Activated CD4-positive, alpha-beta T cell treated with anti-CD3 and anti-CD28 coated beads, Interleukin-2, amount 50 U/mL, for 1 hour (primary cell): ENCODE measurements around the gene SORL1.

ENCODE experiments used
- DNase-seq: peaks from one replicate; pipeline ENCODE4 v3.0.0-alpha.2; 2020

The SORL1 gene

DNA sequence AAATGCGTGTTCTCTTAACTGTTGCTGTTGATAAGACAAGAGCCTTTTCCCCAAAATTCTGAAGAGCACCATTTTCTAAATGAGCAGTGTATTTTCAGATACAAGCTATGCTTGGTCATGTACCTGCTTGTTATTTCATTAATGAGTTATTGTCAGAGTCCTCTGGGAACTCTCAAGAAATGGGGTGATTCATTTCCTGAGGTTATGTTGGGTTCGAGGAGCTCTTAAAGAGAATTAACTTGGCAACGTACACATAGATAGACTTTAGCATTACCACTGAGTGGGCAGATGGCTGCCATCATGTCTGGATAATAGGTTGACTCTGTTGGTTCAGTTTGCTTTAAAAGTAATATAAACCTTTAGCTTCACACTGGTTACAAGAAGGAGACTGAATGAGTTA lies 88.5 kb downstream of the SORL1 start:
- no peak for DNase-seq

DNA sequence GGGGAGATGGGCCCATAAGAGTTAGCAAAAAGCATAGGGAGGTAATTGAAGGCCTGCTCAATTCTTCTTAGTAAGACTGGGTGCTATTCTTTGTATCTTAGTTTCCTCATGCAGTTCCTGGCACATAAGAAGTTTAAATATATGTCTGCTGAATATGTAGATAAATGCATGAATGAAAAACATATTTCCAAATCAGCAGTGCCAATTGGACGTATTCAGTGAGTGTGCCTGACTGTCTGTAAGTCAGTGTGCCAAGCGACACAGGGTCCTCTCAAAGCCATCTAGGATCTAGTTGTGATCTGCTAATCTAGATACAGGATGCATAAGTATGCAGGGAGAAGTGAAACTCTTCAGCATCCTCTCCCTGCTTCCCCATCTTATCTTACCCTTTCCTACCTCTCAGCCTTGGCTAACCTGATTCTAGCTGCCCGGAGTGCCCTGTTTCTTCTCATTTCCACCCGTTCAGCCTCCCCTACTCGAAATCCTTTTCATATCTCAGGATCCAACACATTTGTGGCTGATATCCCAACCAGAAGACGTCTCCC lies 91.8 kb downstream of the SORL1 start:
- no peak for DNase-seq

DNA sequence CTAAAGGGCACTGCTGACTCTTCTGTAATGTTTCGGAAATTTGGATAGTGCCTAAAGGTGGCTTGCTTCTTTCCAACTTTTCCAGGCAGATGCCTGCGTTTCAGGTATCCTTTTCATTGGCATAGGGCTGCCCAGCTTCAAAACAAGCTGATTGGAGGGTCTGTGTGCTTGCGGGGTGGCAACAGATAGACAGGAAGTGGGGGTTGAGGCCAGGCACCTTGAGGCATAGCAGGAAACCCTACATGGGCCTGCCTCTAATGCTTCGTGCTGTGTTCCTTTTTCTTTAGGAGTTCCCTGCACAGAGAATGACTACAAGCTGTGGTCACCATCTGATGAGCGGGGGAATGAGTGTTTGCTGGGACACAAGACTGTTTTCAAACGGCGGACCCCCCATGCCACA lies 92.8 kb downstream of the SORL1 start:
- no peak for DNase-seq

DNA sequence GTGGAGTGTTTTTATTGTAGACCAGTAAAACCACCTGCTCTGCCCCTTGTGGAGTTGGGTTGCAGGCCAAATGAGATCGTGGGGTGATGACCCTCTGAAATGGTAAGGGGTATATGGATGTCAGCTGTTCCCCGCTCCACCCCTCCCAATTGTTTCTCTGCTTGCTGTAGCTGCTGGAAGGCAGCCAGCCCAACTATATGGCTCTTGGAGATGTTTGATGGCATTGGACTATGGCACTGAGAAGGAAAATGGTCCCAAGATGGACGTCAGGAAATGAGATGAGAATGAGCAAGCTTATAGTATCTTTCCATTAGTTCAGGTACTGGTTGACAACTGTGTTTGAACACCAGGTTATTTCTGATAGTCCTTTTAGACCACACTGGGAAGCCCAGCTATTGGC lies 95.5 kb downstream of the SORL1 start:
- DNase-seq = no peak

DNA sequence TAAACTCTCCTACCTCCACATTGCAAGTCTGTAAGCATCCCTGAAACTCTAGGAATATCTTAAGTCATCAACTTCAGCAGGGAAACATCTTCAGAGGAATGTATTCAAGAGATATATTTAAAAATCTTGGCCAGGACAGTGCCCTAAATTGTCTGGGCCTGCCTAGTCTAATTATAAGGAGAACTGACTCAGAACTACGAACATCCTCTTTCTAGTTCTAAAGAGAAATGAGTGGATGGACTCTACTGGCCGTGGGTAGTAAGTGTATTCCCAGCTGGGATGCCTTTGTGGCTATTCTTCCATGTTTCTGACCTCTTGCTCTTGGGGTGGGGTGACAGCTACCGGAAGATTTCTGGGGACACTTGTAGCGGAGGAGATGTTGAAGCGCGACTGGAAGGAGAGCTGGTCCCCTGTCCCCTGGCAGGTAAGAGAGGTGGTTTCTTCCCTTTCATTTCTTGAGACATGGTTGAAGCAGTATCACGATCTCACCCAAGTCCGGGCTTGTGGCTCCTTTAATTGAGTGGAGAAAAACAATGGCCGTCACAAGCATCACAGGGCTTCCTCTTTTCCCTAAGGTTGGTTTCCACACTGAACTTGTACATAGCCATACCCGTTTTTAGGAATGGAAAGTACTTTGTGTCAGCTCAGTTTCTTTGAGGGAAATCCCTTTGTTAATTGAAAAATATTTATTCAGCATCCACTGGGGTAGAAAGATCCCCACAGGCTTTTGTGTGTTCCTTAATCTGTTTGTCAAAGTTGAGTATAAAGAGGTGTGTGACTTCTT lies 98.3 kb downstream of the SORL1 start:
- DNase-seq = no peak

DNA sequence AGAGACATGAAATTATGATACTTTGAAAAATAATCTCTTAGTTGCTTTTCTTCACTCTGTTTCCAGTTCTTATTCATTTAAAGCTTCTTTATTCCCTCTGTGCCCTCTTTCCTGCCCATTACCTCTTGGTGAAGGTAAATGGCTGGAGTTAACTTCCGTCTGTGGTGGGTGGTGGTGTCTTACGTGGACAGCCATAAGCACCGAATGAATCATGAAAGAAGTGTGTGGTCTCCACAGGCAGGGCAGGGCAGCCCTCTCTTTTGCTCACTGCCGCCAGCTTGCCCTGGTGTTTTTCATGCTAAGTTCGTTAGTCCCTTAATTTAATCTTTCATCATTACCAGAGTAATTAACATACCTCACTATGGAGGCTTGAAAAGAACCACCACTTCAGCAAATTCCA lies 99.3 kb downstream of the SORL1 start:
- no peak for DNase-seq

DNA sequence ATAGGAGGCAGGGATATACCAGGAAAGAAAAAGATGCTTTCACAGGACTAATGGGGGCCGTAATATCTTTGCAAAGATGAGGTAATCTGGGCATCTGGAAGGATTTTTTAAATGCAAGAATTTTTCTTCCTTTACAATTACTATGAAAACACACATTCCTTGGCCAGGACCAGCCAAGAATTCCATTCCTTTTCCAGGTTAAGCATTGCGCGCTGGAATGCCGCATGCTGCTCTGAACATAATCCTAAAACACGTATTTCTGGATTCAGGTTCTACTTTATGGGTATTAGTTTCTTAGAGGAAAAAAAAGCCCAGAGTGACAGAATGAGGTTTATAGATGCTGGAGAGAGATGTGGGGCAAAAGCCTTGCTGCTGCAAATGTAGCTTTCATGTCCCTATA lies 100.0 kb downstream of the SORL1 start:
- DNase-seq = no peak

DNA sequence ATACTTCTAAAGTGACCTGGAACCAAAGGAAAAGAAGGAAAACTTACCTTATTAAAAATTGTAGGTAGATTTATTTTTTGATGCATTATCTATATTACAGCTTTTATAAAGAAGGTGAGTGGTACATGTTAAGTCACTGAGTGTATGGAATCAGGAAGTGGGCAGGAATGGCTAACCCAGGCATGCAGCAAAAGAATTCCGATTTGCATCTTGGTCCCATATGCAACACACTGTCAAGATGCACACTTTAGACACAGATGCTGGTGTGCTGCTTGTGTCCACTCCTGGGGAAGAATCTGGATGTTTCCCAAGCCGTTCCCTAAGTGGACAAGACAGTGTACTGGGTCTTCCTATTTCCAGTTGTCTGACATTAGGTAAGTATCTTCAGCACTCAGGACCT lies 100.5 kb downstream of the SORL1 start:
- no peak for DNase-seq

DNA sequence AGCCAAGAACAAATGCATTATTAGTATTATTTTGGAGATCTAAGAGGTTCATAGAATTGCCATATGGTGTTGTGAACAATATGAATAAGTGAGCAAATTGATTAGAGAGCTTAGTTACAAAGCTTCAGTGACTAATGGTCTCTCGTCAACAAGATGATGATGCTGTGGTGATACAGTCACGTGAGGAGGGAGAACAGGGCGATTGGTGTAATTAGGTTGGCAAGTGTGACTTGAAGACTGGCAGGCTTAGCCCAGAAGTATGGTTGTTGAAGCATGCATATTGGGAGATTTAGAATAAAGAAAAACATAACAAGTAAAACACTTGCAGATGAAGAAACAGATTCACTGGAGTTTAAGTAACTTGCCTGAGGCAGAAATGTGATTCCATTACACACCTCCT lies 101.3 kb downstream of the SORL1 start:
- DNase-seq = no peak

DNA sequence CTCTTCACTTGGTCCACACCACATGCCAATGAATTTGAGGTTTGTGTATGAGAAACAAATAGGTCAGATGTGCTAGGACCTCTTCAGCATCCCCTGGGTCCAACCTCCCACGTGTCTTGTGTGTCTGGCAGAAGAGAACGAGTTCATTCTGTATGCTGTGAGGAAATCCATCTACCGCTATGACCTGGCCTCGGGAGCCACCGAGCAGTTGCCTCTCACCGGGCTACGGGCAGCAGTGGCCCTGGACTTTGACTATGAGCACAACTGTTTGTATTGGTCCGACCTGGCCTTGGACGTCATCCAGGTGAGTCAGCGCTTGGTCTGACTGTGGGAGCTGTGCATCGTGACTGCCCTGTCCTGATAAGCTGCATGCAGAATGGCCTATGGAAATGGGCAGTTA lies 101.7 kb downstream of the SORL1 start:
- DNase-seq = no peak

DNA sequence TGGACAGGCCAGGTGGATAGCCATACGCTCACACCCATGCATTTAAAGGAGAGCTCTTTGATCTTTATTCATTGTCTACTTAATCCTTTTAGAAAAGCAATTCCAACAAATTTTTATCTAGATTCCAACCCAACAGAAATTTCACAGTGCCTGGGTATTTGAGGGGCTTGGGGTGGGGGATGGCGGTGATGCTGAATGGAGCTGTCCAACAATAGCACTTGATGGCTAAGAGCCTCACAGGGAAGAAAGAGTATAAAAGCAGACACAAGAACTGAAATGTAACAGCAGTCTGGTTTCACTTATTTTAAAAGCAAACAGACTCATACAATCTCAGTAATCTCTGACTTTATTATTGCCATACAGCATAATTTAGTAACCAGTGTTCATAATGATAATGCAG lies 102.4 kb downstream of the SORL1 start:
- no peak for DNase-seq

DNA sequence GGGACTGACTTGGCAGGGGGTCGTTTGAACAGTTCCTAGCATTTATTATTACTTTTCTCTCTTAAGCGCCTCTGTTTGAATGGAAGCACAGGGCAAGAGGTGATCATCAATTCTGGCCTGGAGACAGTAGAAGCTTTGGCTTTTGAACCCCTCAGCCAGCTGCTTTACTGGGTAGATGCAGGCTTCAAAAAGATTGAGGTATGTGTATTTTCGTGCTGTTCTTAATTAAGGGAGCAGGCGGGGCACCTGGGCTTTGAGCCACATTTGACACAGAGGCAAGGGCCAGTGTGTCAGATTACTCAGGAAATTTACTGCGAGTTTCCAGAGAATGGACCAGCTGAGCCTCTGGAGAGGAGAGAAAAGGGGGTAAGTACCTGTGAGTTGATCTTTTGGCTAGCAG lies 103.0 kb downstream of the SORL1 start:
- no peak for DNase-seq

DNA sequence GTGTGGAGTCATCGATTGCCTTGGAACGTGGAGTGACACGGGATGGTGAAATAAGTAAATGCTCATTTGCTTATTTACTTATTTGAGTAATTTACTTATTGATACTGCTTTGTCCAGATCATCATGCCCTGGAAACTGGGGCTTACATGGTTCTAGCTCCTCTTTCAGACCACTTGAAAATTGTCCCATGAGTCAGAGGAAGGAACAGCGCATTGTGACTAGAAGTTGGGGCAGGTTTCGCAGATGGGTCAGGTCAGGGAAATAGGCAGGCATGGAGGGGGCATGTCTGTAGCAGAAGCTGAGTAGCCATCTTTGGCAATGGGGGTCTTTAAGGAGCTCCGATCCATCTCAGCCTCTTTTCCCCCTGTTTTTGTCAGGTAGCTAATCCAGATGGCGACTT lies 104.8 kb downstream of the SORL1 start:
- no peak for DNase-seq

DNA sequence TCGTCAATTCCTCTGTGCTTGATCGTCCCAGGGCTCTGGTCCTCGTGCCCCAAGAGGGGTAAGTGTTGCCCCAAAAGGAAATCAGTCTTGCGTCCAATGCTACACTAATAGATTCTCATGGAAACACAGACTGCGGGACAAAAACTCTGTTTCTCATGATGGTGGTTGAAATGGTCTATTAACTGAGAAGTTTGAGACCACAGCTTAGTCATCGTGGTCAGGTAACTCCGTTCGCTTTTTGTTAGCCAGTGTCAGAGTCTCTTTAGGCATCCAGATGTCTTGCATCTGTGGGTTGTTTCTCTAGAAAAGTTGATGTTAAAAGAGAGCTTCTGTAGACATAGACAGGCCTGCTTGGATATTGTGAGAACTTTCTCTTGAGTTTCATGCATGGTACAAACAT lies 105.2 kb downstream of the SORL1 start:
- no peak for DNase-seq

DNA sequence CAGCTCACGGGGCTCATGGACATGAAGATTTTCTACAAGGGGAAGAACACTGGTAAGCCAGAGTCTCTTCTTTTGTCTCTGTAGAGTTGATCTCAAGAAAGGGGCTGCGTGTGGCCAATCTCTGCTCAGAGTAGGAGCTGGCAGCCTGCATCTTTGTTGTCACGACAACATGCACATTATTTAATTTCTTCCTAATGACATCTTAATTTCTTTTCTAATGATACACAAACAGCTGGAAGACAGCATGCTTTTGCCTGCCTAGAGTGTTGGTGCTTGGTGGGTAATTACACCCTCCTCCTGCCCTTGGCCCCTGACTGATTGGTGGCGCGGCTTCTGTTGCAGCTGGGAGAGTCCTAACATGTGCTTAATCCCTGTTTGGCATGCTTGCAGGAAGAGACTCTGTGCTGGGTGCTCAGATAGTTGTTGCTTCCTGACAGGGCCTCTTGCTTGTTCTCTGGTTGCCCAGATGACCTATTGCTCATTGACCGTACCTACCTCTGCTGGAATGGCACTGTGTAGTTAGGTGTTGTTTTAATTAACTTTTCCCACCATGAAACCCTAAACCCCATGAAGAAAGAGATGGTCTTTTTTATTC lies 107.6 kb downstream of the SORL1 start:
- no peak for DNase-seq

DNA sequence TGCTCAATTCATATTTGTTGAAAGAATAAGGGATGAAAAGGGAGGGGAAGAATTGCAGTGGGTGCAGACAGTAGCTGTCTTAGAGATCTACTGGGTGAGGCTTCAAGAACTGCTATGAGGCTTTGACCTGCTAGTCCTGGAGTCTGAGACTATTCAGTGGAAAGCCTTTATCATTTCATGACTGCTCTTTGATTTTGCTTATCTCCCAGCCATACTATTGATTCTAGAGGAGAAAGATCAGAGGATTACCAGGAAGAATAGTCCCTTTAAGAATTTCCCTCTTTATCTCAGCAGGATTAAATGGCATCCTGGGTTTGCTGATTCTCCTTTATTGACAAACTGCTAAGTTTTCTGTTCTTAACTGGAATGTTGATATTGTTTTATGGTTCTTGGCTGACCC lies 108.1 kb downstream of the SORL1 start:
- no peak for DNase-seq

DNA sequence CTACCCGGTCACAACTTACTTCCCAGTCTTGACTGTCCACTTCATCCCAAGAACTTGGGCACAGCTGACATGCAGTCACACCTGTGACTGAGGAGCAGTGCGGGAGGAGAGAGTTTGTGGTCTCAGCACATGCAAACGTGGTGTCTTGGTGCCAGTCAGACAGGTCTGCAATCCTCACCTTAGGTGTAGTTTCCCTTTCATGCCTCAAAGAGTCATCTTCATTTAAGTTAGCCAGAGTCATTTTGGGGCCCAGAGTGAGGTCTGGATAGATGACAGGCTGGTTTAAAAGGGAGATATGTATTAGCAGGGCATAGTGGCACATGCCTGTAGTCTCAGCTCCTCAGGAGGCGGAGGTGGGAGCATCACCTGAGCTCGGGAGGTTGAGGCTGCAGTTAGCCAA lies 109.1 kb downstream of the SORL1 start:
- no peak for DNase-seq

DNA sequence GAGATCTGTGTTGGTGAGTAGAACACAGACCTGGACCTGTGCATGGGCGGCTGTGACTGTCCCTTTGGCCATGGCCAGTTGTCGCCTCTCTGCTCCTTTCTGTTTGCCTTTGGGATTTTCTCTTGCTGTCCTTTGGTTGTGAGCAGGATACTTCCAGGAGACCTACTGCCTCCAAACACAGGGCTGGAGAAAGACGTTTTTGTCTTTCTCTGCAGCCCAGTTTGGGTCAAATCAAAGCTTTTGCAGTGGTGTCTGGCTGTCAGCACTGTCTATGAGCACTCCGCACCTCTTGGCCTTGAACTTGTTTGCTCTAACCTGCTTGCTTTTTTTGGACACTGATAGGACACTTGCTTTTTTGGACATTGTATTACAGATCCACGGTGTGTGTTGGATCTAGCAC lies 109.6 kb downstream of the SORL1 start:
- DNase-seq = no peak

DNA sequence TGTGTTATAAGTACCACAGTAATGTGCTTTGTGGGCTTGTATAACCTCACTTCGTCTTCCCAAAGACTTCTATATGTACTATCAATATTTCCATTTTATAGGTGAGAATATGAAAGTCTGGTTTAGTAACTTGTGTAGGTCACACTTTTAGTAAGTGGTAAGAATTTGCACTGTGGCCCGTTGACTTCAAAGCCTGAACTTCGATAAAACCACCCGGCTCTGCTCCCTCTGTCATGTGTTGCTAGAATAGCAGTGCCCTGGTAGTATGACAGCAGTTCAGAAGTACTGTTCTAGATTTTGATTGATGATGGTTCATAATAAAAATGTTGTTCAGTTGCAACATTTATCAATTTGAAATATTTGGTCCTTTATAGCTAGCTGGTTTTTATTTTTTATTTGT lies 110.9 kb downstream of the SORL1 start:
- DNase-seq = no peak

DNA sequence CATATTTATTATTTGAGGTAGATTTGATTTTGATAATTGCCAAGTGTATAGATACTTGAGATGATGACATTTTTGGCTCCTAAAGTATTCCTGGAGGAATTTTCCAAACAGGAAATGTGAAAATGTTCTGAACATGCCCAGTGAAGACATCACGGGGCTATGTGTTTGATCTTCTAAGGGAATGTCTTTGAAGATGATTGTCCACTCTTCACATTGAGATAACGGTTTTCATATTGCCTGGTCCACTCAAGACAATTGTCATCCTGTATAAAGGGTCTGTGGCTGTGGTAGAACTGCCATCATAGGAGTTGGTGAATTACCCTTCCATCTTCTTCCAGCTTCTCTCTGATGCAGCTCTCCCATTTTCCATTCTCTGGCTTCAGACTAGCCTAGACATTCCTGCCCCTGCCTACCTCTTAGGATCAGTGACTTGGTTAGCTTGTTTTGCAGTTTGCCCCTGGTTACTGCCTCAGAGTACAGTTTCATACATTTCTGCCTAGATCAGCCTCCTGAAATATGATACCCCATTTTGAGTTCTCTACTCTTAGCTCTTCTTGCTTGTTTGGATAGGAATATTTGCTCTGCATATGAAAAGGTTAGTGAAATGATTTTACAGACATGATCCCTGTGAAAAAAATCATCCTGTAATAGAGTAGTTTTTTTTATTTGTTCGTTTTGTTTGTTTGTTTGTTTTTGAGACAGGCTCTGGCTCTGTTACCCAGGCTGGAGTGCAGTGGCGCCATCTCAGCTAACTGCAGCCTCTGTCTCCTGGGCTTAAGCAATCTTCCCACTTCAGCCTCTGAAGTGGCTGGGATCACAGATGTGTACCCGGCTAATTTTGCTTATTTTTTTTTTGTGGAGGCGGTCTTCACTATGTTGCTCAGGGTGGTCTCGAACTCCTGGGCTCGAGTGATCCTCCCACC lies 112.0 kb downstream of the SORL1 start:
- no peak for DNase-seq

DNA sequence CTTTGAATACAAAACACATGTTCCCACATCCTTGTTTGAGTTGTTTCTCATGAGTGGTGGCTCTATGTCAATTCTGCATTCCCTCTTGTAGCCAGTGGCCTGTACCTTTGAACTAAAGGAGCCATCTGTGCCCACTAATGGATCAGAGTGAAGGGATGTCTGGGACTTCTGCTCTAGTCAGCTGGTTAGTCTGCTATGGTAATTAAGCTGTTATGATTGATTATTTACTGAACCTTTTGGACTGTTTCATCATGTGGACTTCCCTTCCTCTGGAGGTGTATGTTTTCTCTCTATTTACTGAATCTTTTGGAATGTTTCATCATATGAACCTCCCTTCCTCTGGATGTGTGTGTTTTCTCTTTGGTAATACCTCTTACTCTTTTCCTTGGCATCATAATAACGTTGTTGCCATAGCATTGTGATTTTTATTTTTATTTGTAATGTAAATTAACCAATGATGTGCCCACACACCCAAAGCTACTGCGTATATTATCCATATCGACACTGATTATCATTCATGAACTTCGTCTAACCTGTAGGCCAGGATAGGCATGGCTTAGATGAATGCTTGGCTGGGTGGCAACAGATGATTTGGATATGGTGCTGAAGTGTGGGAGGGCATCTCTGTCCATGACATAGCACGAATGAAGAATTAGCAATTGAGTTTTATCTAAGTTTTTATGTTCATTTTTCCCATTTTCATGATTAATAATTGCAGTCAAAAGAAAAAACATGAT lies 113.0 kb downstream of the SORL1 start:
- DNase-seq = no peak

DNA sequence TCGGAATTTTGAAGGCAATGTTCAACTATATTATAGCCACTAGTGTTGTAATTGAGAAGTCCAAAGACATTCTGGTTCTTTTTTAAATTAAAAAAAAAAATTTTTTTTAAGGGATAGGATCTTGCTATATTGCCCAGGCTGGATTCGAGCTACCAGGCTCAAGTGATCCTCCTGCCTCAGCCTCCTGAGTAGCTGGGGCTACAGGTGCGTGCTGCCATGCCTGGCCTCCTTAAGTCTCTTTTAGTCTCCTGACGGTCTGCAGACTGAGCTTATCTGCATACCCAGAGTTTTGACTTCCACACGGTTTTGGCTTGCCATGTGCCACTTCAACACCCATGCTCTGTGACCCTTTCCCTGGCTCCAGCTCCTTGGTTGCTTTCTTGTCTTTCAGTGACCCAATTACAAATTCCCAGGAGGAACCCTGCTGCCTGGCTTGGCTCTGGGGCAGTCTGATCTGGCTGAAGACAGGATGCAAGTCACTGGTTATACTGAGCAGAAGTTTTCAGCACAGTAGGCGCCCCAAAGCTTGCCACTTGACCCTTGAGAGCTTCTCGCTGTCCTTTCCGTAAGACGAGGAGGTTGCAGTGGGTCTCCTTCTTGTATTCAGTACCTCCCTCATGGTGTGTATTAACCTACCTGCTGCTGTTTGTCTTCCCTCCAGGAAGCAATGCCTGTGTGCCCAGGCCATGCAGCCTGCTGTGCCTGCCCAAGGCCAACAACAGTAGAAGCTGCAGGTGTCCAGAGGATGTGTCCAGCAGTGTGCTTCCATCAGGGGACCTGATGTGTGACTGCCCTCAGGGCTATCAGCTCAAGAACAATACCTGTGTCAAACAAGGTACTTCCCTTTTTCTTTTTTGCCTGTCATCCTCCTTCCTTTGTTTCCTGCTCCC lies 114.4 kb downstream of the SORL1 start:
- no peak for DNase-seq
